GM19328 (cell line): ENCODE measurements around the gene ZIC5.

Experiments used
- ATAC-seq: cut with Tn5 transposase; IDR thresholded peaks from one replicate; pipeline ENCODE4 v1.9.1; 2021; ENCODE audit warnings: mild to moderate bottlenecking, moderate library complexity; ENCODE audit not compliant: unreplicated experiment

The ZIC5 gene

GRCh38 chr13:99971576-99972189, at the start of gene ZIC5:
TSS of gene ZIC5 (minus strand) at chr13:99971767. CDS start at chr13:99971603, 164 bp downstream.
- no peak for ATAC-seq

- ATAC-seq, result no peak
These were observed 48.3 kb upstream of the ZIC5 start for GRCh38 chr13:100019780-100020356.

- ATAC-seq, result no peak
These were observed 43.1 kb upstream of the ZIC5 start for GRCh38 chr13:100014621-100015020.

- no peak for ATAC-seq
These were observed 26.7 kb upstream of the ZIC5 start for GRCh38 chr13:99998261-99998660.

GRCh38 chr13:99997702-99998214, 26.2 kb upstream of the ZIC5 start:
- ATAC-seq, result no peak

GRCh38 chr13:99996381-99996973, 24.9 kb upstream of the ZIC5 start:
- ATAC-seq, result no peak

- no peak for ATAC-seq
These were observed 24.2 kb upstream of the ZIC5 start for GRCh38 chr13:99995589-99996380.

- no peak for ATAC-seq
These were observed 23.6 kb upstream of the ZIC5 start for GRCh38 chr13:99995104-99995588.

GRCh38 chr13:99994638-99995020, 23.1 kb upstream of the ZIC5 start:
- ATAC-seq, result no peak

- ATAC-seq, result no peak
These were observed 22.4 kb upstream of the ZIC5 start for GRCh38 chr13:99993660-99994637.

GRCh38 chr13:99992949-99993351, 21.4 kb upstream of the ZIC5 start:
- ATAC-seq, result no peak

GRCh38 chr13:99991828-99992775, 20.5 kb upstream of the ZIC5 start:
- no peak for ATAC-seq

GRCh38 chr13:99991013-99991827, 19.7 kb upstream of the ZIC5 start:
- no peak for ATAC-seq

- ATAC-seq, result no peak
These were observed 18.8 kb upstream of the ZIC5 start for GRCh38 chr13:99990126-99990977.

- ATAC-seq, result no peak
These were observed 17.9 kb upstream of the ZIC5 start for GRCh38 chr13:99989276-99990125.

GRCh38 chr13:99988529-99989275, 17.1 kb upstream of the ZIC5 start:
- ATAC-seq, result no peak
